Uterus (tissue), 2 donors: Measurements from ENCODE around the gene NTF3.

Experiments used
- CTCF ChIP-seq, 4 experiments: fragments of 200-600 bp in 2 of 4; fragments of 450-650 bp in 2 of 4; sonication (generic) in 2 of 4; IDR thresholded peaks; one replicate each; pipeline ENCODE4 v1.5.1; 2016 to 2019; ENCODE audit warnings: antibody characterized with exemption in 4 of 4, mild to moderate bottlenecking in 2 of 4, moderate library complexity in 1 of 4
- POLR2A ChIP-seq, 2 donors: fragments of 450-650 bp; IDR thresholded peaks; one replicate each; pipeline ENCODE4 v1.6.1; 2016; ENCODE audit warnings: antibody characterized with exemption in 2 of 2, mild to moderate bottlenecking in 1 of 2, moderate library complexity in 1 of 2

DNA sequence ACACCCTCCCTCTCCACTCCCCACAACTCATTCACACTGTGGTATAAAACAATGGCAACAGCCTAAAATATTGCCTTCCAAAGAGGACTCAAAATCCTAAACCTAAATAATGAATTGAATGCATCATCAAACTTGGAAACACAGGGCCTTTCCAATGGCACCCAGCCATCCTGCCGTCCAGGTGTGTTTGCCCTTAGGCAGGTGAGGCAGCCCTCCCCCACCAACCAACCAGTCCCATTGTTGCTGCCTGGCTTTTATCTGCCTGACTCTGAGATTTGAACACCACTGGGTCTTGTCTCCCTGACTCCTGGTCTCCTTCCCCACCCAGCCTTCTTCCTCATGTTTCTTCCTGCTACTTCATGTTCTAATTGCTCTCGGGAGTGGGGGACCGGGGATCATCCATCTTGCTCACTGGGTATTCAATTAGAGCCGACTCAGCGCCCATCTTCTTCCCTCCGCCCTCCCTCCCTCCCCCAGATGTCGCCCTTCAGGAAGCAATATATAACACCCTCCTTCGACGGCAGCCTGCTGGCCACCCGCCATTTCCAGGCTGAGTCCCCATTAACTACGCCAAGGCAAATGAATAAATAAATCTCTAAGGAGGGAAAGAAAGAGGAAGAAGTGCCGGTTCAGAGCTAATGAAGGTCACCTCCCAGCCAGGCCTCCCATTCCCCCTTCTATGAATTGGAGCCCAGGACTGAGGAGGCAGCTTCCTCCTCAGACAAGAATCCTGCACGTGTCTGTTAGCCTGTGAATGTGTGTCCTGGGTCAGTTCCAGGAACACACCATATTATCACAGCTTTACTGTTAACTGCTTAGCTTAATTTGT, 36.3 kb upstream of the NTF3 start:
- TF ChIP-seq POLR2A (IDR thresholded peaks at IDR 0.05) (no peak), CTCF (IDR thresholded peaks at IDR 0.05) (no peak)
